H1 (cell line): ENCODE measurements around the gene GLRA1. TPM values are rescaled to one million over a fixed set of nuclear protein-coding genes. Genes with fewer than 3 reads are reported as not detected.

ENCODE experiments used
- CTCF ChIA-PET: fragments of 300-600 bp; sonication (Branson Sonifier 250); formaldehyde crosslinking; loops from one replicate; lab custom pipeline; 2021; ENCODE audit not compliant: partially characterized antibody; lab: Charles Lee
- POLR2A ChIA-PET: fragments of 300-600 bp; sonication (Branson Sonifier 250); formaldehyde crosslinking; loops from one replicate; lab custom pipeline; 2021; ENCODE audit warnings: inconsistent platforms; ENCODE audit not compliant: partially characterized antibody; lab: Charles Lee
- DNase-seq, 2 experiments: peaks; one replicate each; pipeline versions ENCODE4 v3.0.0 to v3.0.0-alpha.2; 2010 to 2022; ENCODE audit warnings: low spot score in 2 of 2, low read depth in 1 of 2, mixed read lengths in 1 of 2
- FAIRE-seq: peaks from 2 replicates; lab custom pipeline; 2011; peaks lifted over from hg19 to GRCh38; lab: Jason Lieb, UNC
- H2AFZ ChIP-seq: 2 replicates; pipeline ENCODE4 v1.8.1; 2012; ENCODE audit warnings: low read length, inconsistent platforms
- H2AK5ac ChIP-seq: 2 replicates; pipeline ENCODE4 v1.6.1; 2013; ENCODE audit warnings: low read depth, low read length
- H2BK120ac ChIP-seq: replicated peaks from 2 replicates; pipeline ENCODE3; 2013; ENCODE audit warnings: low read depth, low read length, inconsistent platforms
- H2BK12ac ChIP-seq: 2 replicates; pipeline ENCODE4 v1.6.1; 2013; ENCODE audit warnings: low read depth, low read length
- H2BK15ac ChIP-seq: 2 replicates; pipeline ENCODE4 v1.6.1; 2013; ENCODE audit warnings: low read length
- H2BK20ac ChIP-seq: 2 replicates; pipeline ENCODE4 v1.6.1; 2013; ENCODE audit warnings: low read length
- H2BK5ac ChIP-seq: 2 replicates; pipeline ENCODE4 v1.6.1; 2013; ENCODE audit warnings: low read depth, low read length
- H3K14ac ChIP-seq: 2 replicates; pipeline ENCODE4 v1.6.1; 2013; ENCODE audit warnings: inconsistent platforms; ENCODE audit not compliant: insufficient read length
- H3K18ac ChIP-seq: 2 replicates; pipeline ENCODE4 v1.6.1; 2013; ENCODE audit warnings: low read length; ENCODE audit errors: extremely low read depth
- H3K23ac ChIP-seq: 2 replicates; pipeline ENCODE4 v1.6.1; 2013; ENCODE audit warnings: inconsistent platforms; ENCODE audit not compliant: insufficient read length
- H3K23me2 ChIP-seq: 2 replicates; pipeline ENCODE4 v1.6.1; 2013; ENCODE audit warnings: low read depth, low read length
- H3K27ac ChIP-seq: 2 replicates; pipeline ENCODE4 v1.6.1; 2011; ENCODE audit warnings: low read depth, low read length, inconsistent platforms
- H3K27me3 ChIP-seq, 4 experiments: replicated peaks in 1 of 4; 1 replicate in 1 of 4; 2 replicates in 3 of 4; pipeline versions ENCODE4 v1.6.1 to v1.8.1; 2011 to 2013; ENCODE audit warnings: low read length in 3 of 4, mild to moderate bottlenecking in 3 of 4, inconsistent platforms in 2 of 4, mixed read lengths in 2 of 4, moderate library complexity in 1 of 4; ENCODE audit not compliant: control insufficient read depth in 3 of 4, insufficient read depth in 3 of 4; ENCODE audit errors: extremely low read depth in 1 of 4
- H3K36me3 ChIP-seq, 4 experiments: 2 replicates each; pipeline versions ENCODE4 v1.6.1 to v1.8.1; 2011 to 2013; ENCODE audit warnings: mild to moderate bottlenecking in 4 of 4, low read length in 3 of 4, moderate library complexity in 2 of 4, control low read depth in 1 of 4, inconsistent platforms in 1 of 4; ENCODE audit not compliant: insufficient read depth in 4 of 4, control insufficient read depth in 2 of 4
- H3K4ac ChIP-seq: replicated peaks from 2 replicates; pipeline ENCODE3; 2013; ENCODE audit warnings: low read length, low read depth, mixed read lengths, inconsistent platforms; ENCODE audit not compliant: insufficient read length
- H3K4me1 ChIP-seq, 4 experiments: replicated peaks in 1 of 4; 1 replicate in 1 of 4; 2 replicates in 3 of 4; pipeline versions ENCODE4 v1.6.1 to v1.8.1; 2011 to 2013; ENCODE audit warnings: low read length in 3 of 4, inconsistent platforms in 2 of 4, mixed read lengths in 1 of 4; ENCODE audit not compliant: insufficient read depth in 4 of 4, control insufficient read depth in 3 of 4
- H3K4me2 ChIP-seq, 2 experiments: 2 replicates each; pipeline versions ENCODE4 v1.6.1 to v1.8.1; 2011 to 2013; ENCODE audit warnings: low read depth in 2 of 2, low read length in 2 of 2, control low read depth in 1 of 2, inconsistent platforms in 1 of 2, mild to moderate bottlenecking in 1 of 2; ENCODE audit not compliant: insufficient read depth in 1 of 2
- H3K4me3 ChIP-seq, 4 experiments: fragments of 200-600, 300-600 bp in 1 of 4; sonication (generic), shearing (Covaris generic), sonication (Bioruptor Twin) in 1 of 4; 2 replicates each; pipeline versions ENCODE4 v1.5.1 to v1.8.1; 2011 to 2016; ENCODE audit warnings: low read length in 4 of 4, low read depth in 3 of 4, control low read depth in 2 of 4, inconsistent platforms in 2 of 4, mild to moderate bottlenecking in 2 of 4, mixed read lengths in 1 of 4, moderate library complexity in 1 of 4; ENCODE audit not compliant: insufficient read depth in 2 of 4; ENCODE audit errors: extremely low read depth in 1 of 4
- H3K56ac ChIP-seq: replicated peaks from 2 replicates; pipeline ENCODE3; 2013; ENCODE audit warnings: low read depth, mild to moderate bottlenecking, mixed read lengths, low read length, inconsistent platforms; ENCODE audit not compliant: insufficient read length
- H3K79me1 ChIP-seq: 2 replicates; pipeline ENCODE4 v1.6.1; 2013; ENCODE audit warnings: low read depth, low read length, control low read depth
- H3K79me2 ChIP-seq, 2 experiments: 2 replicates each; pipeline versions ENCODE4 v1.6.1 to v1.8.1; 2012 to 2013; ENCODE audit warnings: low read length in 2 of 2, mild to moderate bottlenecking in 2 of 2, inconsistent platforms in 1 of 2; ENCODE audit not compliant: insufficient read depth in 2 of 2, control insufficient read depth in 1 of 2
- H3K9ac ChIP-seq, 4 experiments: replicated peaks in 1 of 4; 1 replicate in 1 of 4; 2 replicates in 3 of 4; pipeline versions ENCODE4 v1.6.1 to v1.8.1; 2011 to 2013; ENCODE audit warnings: low read depth in 3 of 4, low read length in 3 of 4, control low read depth in 2 of 4, mild to moderate bottlenecking in 2 of 4, moderate library complexity in 2 of 4, inconsistent platforms in 1 of 4; ENCODE audit errors: extremely low read depth in 1 of 4
- H3K9me3 ChIP-seq, 2 experiments: 2 replicates each; pipeline versions ENCODE4 v1.6.1 to v1.8.1; 2012 to 2013; ENCODE audit warnings: mild to moderate bottlenecking in 2 of 2, moderate library complexity in 2 of 2, control low read depth in 1 of 2, inconsistent platforms in 1 of 2, low read depth in 1 of 2, low read length in 1 of 2, mixed read lengths in 1 of 2; ENCODE audit not compliant: insufficient read depth in 2 of 2
- H4K20me1 ChIP-seq, 2 experiments: replicated peaks in 1 of 2; 2 replicates each; pipeline versions ENCODE3 to v1.8.1; 2011 to 2013; ENCODE audit warnings: inconsistent platforms in 2 of 2, low read length in 2 of 2, mild to moderate bottlenecking in 1 of 2; ENCODE audit not compliant: insufficient read depth in 2 of 2, control insufficient read depth in 1 of 2
- H4K5ac ChIP-seq: 2 replicates; pipeline ENCODE4 v1.6.1; 2013; ENCODE audit warnings: low read length, low read depth, mixed read lengths, inconsistent platforms; ENCODE audit not compliant: insufficient read length
- H4K8ac ChIP-seq: 2 replicates; pipeline ENCODE4 v1.8.0; 2013; ENCODE audit warnings: mild to moderate bottlenecking, moderate library complexity, low read length, inconsistent platforms; ENCODE audit not compliant: insufficient read depth; ENCODE audit errors: extremely low read depth
- H4K91ac ChIP-seq: replicated peaks from 2 replicates; pipeline ENCODE3; 2013; ENCODE audit warnings: low read length, mixed read lengths, inconsistent platforms; ENCODE audit not compliant: insufficient read length
- SRF ChIP-seq: IDR thresholded peaks from 2 replicates; pipeline ENCODE4 v1.6.1; 2011; ENCODE audit warnings: mild to moderate bottlenecking, low read depth, low read length, moderate library complexity
- WGBS, 2 experiments: shearing (Covaris generic) in 1 of 2; methylation state at CpG; one replicate each; pipeline versions ENCODE4 v1.1.6 to v1.1.7; 2013 to 2015; ENCODE audit warnings: low lambda C conversion rate in 2 of 2, mixed read lengths in 2 of 2, inconsistent platforms in 1 of 2, low coverage in 1 of 2, missing lambda C conversion rate in 1 of 2; ENCODE audit not compliant: insufficient replicate concordance in 2 of 2, insufficient coverage in 1 of 2, insufficient read length in 1 of 2; ENCODE audit errors: extremely low coverage in 1 of 2, missing lambda C conversion rate in 1 of 2; 5-methylcytosine and 5-hydroxymethylcytosine counted together
- polyA plus RNA-seq, 7 experiments: library from polyadenylated mRNA; depleted of rRNA in 3 of 7; stranded (reverse) in 5 of 7; unstranded in 2 of 7; fragments of >200 nt in 5 of 7; fragments of 200-250 nt in 2 of 7; gene quantifications; 1 replicate in 5 of 7; 2 replicates in 1 of 7; 4 replicates in 1 of 7; pipeline versions ENCODE4 v1.2.1 to v1.2.3, GENCODE V29; 2011 to 2013; ENCODE audit warnings: missing spikeins in 2 of 7, mixed read lengths in 2 of 7
- total RNA-seq: library from RNA; stranded (reverse); fragmentation: NEBNext Ultra II Directional; extraction: Animal tissue kit (Norgen Biotek cat#: 25700); gene quantifications from 2 replicates; pipeline ENCODE4 v1.2.1, GENCODE V29; 2021

The GLRA1 gene
- total and polyA plus RNA-seq, 2 of the 8 experiments (the other 6 are each of a cell fraction or from before 2014, with no cell fraction given): not detected

GRCh38 chr5:151787817-151788216 is 136.8 kb downstream of the GLRA1 start:
- H2BK20ac ChIP-seq: no peak overlapping the region
- 85% methylated on average over 6 of the region's 6 CpGs; no CpG with 5 or more reads in 1 of the 2 experiments for WGBS, 2 experiments
- H4K8ac ChIP-seq: no peak overlapping the region
- no peak overlapping the region for H2BK12ac ChIP-seq
- no peak overlapping the region for H3K4me3 ChIP-seq
- H3K27me3 ChIP-seq: no peaks in the 10 kb centered on the region
- ChIA-PET CTCF (interaction anchor here (1.8 kb wide), 1 partner anchor 12 kb away, joined by 5 read pairs; no protein-coding TSS in a partner anchor), POLR2A (interaction anchor here (0.6 to 9.5 kb wide), 7 partner anchors 10 to 478 kb away, joined by 3 to 85 read pairs (median 5); partner anchors contain the start of gene G3BP1)
- H3K56ac ChIP-seq: no peak overlapping the region
- H3K4ac ChIP-seq: no peak overlapping the region
- H3K18ac ChIP-seq: no peak overlapping the region
- TF ChIP-seq SRF: no peak
- no peaks in the 10 kb centered on the region for H3K23me2 ChIP-seq
- peaks cover 0 to 4% (median 2%) of the 10 kb centered on the region in 4 experiments; a peak in 1 of 7 replicates for H3K4me1 ChIP-seq
- H4K91ac ChIP-seq: no peak overlapping the region
- H3K23ac ChIP-seq: no peak overlapping the region
- no peak overlapping the region for H2BK120ac ChIP-seq
- H3K9me3 ChIP-seq: no peaks in the 10 kb centered on the region
- no peak overlapping the region for H3K4me2 ChIP-seq
- H2BK5ac ChIP-seq: no peak overlapping the region
- peaks cover 25 to 100% of the 10 kb centered on the region in 2 experiments for H3K79me2 ChIP-seq
- no peak overlapping the region for H2BK15ac ChIP-seq
- no peak overlapping the region for H3K9ac ChIP-seq
- H3K14ac ChIP-seq: no peak overlapping the region
- H4K20me1 ChIP-seq: peaks cover 26 to 28% of the 10 kb centered on the region in 2 experiments
- peaks cover 8 to 66% (median 40%) of the 10 kb centered on the region in 4 experiments; a peak in 7 of 8 replicates for H3K36me3 ChIP-seq
- H2AK5ac ChIP-seq: no peak overlapping the region
- DNase-seq (no peak), FAIRE-seq (no peak)
- H3K27ac ChIP-seq: no peak overlapping the region
- H4K5ac ChIP-seq: no peak overlapping the region
- peaks cover 5% of the 10 kb centered on the region for H3K79me1 ChIP-seq
- H2AFZ ChIP-seq: no peak overlapping the region
